Activated naive CD8-positive, alpha-beta T cell treated with anti-CD3 and anti-CD28 coated beads, Interleukin-2, amount 50 U/mL, for 16 hours (primary cell): ENCODE measurements around the gene ETV3.

Source experiments
- DNase-seq: peaks from one replicate; pipeline ENCODE4 v3.0.0-alpha.2; 2020; ENCODE audit warnings: low read depth, low spot score

The ETV3 gene

GRCh38 chr1:157091668-157092273 lies 46.4 kb downstream of the ETV3 start:
- no peak for DNase-seq

DNA sequence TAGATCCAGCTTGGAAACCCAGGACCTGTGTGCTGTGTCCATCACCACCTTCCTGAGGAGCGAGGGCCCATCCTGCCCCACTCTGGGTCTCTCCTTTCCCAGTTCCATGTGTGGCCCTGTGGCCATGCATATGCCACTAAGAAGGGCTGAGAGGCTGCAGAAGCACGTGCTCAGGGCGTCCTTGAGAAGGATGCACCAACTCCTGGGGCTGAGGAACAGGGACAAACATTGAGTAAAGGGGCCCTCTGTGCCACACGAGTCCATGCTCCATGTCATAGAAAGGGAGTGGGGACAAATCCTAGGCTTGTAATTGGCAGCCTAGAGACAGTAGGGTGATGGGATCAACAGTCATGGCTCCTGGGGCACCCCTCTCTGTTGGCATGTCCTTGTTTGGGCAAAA lies 47.0 kb downstream of the ETV3 start:
- no peak for DNase-seq

DNA sequence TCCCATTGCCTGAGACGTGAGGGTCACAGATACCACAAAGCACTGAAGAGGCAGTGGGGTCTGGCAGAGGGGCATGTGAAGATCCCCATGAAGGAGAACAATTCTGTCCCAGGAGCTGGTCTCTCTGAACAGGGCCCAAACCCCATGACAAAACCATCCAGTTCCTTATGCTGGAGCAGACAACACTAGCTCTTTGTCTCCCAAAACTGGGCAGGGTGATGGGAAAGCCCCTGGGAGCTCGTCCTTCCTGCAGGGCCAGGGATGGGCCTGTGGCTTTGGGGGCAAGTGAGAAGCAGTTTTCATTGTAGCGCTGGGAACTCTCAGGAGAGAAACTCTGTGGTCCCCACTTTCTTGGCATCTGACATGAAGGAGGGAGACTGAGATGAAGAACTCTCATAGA lies 47.4 kb downstream of the ETV3 start:
- no peak for DNase-seq

GRCh38 chr1:157090196-157090647 lies 48.0 kb downstream of the ETV3 start:
- peak; percentile 70 for DNase-seq

DNA sequence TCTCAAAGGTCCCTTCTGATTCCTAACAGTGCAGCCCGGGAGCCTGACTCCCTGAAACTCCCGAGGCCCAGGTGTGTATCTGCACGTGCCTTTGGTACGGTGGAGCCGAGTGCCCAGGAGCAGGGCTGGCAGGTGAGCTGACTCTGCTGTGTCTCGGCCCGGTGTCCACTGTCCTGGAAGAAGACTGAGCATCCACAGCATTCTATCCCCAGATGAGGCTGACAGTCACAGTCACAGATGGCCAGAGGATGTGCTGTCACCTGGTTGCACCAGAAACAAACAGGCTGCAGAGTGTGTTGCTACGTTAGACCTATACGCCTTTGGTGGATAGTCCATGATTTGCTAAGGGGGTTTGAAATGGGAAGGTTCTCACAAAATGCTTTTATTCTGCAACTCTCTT lies 48.4 kb downstream of the ETV3 start:
- no peak for DNase-seq

DNA sequence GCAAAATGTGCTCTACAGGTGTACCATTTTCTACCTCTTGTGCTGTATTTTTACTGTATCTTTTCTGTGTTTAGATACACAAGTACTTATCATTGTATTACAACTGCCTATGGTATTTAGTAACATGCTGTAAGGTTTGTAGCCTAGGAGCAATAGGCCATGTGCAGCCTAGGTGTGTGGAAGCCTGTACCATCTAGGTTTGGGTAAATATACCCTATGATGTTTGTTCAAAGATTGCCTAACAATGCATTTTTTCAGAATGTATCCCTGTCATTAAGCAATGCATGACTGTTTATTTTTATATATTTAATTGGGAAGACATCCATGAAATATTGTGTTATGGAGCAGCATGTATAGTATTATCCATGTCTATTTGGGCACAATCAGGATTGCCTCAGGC lies 49.6 kb downstream of the ETV3 start:
- DNase-seq: no peak

GRCh38 chr1:157087030-157087429 lies 51.2 kb downstream of the ETV3 start:
- DNase-seq: no peak

DNA sequence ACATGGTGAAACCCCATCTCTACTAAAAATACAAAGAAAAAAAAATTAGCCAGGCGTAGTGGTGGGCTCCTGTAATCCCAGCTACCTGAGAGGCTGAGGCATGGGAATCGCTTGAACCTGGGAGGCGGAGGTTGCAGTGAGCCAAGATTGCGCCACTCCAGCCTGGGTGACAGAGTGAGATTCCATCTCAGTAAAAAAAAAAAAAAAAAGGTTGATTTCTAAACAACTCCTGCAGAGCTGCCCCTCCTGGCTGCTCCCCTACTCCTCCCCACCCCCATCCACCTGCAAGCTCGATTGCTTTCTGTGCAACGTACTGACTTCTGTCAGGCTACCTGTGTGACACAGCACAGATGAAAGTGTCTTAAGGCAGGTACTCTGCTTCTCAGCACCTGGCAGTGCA lies 51.9 kb downstream of the ETV3 start:
- DNase-seq: no peak

DNA sequence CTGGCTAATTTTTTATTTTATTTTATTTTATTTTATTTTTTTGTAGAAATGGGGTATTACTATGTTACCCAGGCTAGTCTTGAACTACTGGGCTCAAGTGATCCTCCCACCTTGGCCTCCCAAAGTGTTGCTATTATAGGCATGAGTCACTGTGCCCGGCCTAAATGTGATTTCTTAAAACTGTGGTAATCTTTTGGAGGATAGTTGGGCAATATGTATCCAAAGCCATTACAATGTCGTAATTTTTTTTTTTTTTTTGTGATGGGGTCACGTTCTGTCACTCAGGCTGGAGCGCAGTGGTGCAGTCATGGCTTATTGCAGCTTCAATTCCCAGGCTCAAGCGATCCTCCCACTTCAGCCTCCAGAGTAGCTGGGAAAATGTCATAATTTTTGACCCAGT lies 52.8 kb downstream of the ETV3 start:
- no peak for DNase-seq

DNA sequence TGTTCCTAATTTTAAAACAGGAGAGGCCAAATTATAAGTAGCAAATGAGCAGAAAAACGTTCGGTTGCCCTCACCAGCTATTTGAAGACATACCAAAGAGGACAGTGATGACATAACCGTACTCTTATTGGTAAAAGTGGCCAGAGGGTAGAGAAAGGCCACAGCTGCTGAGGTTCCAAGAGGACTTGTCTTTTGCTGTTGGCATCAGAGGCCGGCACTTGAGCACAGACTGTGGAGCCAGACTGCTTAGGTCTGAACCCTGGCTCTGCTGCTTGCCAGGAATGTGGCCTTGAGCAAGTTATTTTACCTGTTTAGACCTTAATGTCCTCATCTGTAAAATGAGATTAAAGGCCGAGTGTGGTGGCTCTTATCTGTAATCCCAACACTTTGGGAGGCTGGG lies 53.5 kb downstream of the ETV3 start:
- DNase-seq: no peak

DNA sequence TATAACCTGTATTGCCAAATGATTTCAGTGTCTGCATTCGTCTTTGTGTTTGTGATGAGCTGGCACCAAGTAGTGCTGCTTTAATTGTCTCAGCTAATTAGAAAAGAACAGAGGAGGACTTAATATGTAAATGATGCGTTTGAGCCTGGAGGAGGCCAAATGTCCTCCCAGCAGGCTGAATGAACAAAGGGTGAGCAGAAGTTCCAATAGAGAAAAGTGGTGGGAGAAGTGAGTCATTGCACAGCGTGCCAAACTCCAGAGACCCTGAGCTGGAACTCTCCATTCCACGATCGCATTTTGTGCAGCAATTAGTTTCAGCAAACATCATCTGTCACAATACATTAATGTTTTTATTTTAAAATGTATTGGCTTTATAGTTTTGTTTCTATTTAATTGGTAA lies 56.5 kb downstream of the ETV3 start:
- DNase-seq: no peak

DNA sequence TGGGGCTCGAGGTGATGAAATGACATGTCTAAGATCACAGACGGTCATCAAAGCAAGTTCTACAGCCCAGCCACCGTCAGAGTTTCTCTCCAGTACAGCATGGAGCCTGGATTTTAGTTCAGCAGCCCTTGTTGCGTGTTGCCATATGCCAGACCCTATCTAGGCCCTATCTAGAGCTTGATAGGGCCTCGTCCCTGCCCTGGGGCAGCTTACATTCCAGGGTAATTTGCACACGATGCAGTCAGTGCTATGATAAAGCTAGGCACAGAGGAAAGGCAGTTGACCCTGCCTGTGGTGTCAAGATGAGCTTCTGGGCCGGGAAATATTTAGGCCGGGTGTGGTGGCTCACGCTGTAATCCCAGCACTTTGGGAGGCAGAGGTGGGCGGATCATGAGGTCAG lies 57.5 kb downstream of the ETV3 start:
- DNase-seq: no peak

DNA sequence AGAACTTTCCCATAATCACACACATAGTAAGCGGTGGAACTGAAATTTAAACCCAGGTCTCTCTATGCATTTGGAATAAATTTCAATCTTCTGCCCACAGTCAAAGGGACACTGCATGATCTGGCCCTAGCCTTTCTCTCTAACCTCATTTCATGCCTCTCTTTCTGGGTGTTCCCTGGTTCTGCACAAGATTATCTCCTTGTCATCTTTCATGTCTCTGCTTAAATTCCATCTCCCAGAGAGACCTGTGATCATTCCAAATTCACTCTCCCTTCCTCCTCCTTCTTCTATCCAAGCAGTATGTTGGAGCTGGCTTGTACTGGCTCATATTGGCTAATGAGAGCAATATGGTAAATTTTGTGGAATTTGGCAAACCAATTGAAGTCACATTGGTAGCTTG lies 60.8 kb downstream of the ETV3 start:
- no peak for DNase-seq

GRCh38 chr1:157073944-157074685 lies 64.1 kb downstream of the ETV3 start:
- DNase-seq: no peak
